Measurements from ENCODE around the gene PABPN1L.

The PABPN1L gene

DNA sequence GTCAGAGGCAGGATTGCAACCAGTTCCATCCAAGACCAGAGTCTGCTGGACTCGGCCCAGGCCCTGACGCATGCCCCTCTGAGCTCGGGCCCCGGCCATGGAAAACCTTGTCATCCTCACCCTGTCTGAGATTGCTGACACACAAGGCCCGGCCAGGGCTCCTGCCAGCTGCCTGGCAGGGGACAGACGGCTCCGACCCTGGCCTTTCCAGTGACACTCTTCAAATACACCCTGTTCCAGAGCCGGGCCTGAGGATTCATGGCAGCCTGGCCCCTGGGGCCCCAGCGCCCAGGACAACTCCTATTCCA lies 3.2 kb upstream of the PABPN1L start:
- ATAC-seq: no peak
- no peaks in the 10 kb centered on the region for H3K36me3 Mint-ChIP-seq
- H3K27ac Mint-ChIP-seq: no peak overlapping the region
- no peaks in the 10 kb centered on the region for H3K4me1 Mint-ChIP-seq
- H3K4me3 Mint-ChIP-seq: no peak overlapping the region
- H3K9me3 Mint-ChIP-seq: no peaks in the 10 kb centered on the region
- DNase-seq (ENCODE audit: low spot score in 2 of 2): no peak

DNA sequence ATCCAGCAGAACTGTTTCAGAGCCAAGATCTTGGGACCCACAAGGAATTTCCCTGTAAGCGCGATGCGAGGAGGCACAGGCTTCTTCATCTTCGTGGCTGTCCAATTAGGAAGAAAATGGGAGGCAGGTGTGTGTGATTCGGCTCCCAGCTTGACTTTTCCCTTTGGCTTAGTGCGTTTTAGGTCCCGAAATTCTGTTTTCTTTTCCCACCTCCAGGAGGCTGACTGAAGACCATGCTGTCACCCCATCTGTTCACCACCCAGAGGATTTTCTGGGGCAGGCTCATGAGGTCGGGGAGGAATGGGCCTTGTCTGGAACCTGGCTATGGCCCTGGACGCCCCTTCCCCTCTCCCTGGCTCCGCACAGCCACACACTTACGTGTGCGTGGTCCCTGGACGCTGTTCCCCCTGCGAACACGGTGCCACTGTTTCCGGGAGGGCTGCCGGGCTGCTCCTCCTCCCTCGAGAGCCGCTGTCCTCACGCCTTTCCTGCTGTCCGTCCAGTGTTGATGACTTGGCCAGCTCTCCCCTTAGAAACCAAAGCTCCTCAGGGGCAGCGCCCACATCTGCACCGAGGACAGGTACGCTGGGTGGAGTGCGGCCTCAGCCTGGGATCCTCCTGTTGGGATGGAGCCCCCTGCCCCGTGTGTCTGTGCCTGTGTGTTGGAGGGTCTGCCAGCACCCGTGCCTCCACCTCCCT lies 2.7 kb upstream of the PABPN1L start:
- Mint-ChIP-seq H3K36me3 (no peaks in the 10 kb centered on the region), H3K4me1 (no peaks in the 10 kb centered on the region)
- ATAC-seq: no peak

DNA sequence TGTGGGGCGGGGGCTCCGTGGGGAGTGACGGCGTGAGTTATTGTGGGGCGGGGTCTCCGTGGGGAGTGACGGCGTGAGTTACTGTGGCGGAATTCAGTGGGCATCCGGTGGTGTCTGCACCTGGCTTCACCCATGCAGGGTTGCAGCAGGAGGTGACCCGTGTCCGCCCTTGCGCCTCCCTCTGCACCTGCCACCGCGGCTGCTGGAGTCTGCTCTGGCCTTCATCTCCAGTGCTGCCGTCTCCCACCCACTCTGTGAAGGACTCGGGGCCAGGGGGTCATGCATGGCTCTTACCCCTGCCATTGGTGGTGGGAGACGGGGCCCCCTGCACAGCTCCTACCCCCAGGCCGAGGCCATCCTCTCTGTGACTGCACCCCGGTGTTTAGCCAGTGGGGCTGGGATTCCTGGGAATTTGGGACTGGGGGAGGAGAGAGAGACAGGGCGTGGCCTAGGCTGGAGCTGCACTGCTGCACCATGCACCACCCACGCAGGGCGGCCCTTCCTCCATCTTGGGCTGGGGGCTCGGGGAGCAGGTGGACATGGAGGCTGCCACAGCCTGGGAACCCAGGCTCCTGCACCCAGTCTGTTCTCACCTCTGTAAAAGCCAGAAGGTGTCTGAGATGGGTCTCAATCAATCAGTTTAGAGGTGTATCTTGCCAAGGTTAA lies 1.3 kb upstream of the PABPN1L start:
- ATAC-seq (no peak), DNase-seq (ENCODE audit: low spot score in 2 of 2) (no peak)
- no peaks in the 10 kb centered on the region for H3K9me3 Mint-ChIP-seq
- H3K4me1 Mint-ChIP-seq: no peaks in the 10 kb centered on the region
- H3K36me3 Mint-ChIP-seq: no peaks in the 10 kb centered on the region
- no peak overlapping the region for H3K4me3 Mint-ChIP-seq
- H3K27ac Mint-ChIP-seq: no peak overlapping the region

More for the DNA sequence above, 2.7 kb upstream of the PABPN1L start:
- no peak for DNase-seq (ENCODE audit: low spot score in 2 of 2)
- Mint-ChIP-seq H3K4me3 (no peak overlapping the region), H3K9me3 (no peaks in the 10 kb centered on the region), H3K27ac (no peak overlapping the region)

DNA sequence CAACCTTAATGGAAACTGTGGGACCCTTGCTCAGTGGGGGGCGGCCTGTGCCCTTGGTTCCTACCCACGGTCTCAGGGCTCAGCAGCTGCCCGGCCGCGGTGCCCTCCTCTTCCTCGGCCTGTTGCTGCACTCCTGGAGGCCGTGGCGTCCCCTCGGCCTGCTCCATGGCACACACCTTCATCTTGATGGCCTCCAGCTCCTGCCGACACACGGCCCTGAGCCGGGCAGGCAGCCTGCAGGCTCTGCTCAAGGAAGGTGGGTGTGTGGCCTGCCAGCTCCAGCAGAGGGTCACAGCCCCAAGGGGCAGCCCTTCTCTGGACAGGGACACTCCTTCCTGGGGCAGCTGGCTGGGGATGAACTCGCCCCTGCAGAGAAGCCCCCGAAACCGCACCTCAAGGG lies 718 bp downstream of the PABPN1L start:
- ATAC-seq: no peak
- H3K4me1 Mint-ChIP-seq: no peaks in the 10 kb centered on the region
- H3K4me3 Mint-ChIP-seq: no peak overlapping the region
- H3K36me3 Mint-ChIP-seq: peaks cover 2% of the 10 kb centered on the region
- H3K9me3 Mint-ChIP-seq: no peaks in the 10 kb centered on the region
- H3K27ac Mint-ChIP-seq: no peak overlapping the region
- no peak for DNase-seq (ENCODE audit: low spot score in 2 of 2)

DNA sequence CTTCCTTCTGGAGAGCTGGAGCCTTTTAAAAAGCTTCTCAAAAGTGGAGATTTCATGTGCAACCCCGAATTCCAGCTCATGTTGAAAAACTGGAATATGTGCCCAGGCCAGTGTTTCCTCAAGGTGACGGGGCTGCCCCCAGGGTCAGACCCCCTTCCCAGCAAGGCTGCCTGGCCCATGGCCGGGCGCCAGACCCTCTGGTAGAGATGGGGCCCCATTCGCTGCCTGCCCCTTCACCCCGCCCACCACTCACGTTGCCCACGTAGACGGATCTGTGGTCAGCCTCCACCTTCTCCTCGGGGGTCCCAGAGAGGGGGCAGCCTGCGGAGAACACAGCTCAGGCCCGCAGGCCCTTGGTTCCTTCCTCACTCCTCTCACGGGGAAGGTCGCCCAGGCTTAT lies 1.1 kb downstream of the PABPN1L start:
- H3K4me3 Mint-ChIP-seq: no peak overlapping the region
- no peaks in the 10 kb centered on the region for H3K9me3 Mint-ChIP-seq
- H3K4me1 Mint-ChIP-seq: no peaks in the 10 kb centered on the region
- H3K36me3 Mint-ChIP-seq: peaks cover 7% of the 10 kb centered on the region
- DNase-seq (ENCODE audit: low spot score in 2 of 2) (no peak), ATAC-seq (no peak)
- H3K27ac Mint-ChIP-seq: no peak overlapping the region

DNA sequence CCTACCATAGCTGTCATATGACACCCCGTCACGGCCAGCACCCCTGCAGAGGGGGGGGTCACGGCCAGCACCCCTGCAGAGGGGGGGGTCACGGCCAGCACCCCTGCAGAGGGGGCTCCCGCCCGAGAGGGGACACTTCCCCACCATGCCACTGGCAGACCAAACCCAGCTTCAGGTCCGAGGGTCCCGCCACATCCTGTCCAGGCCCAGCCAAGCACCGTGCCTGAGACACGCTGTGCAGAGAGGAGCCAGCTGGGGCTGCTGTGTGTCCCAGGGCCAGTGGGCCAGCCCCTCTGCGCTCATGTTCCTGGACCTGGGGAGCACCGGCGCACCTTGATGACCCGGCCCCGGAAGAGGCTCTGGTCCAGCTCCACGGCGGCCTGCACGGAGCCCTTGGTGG lies 1.9 kb downstream of the PABPN1L start:
- ATAC-seq (no peak), DNase-seq (ENCODE audit: low spot score in 2 of 2) (no peak)
- H3K9me3 Mint-ChIP-seq: no peaks in the 10 kb centered on the region
- H3K27ac Mint-ChIP-seq: no peak overlapping the region
- H3K4me3 Mint-ChIP-seq: no peak overlapping the region
- H3K36me3 Mint-ChIP-seq: peaks cover 15% of the 10 kb centered on the region
- no peaks in the 10 kb centered on the region for H3K4me1 Mint-ChIP-seq

DNA sequence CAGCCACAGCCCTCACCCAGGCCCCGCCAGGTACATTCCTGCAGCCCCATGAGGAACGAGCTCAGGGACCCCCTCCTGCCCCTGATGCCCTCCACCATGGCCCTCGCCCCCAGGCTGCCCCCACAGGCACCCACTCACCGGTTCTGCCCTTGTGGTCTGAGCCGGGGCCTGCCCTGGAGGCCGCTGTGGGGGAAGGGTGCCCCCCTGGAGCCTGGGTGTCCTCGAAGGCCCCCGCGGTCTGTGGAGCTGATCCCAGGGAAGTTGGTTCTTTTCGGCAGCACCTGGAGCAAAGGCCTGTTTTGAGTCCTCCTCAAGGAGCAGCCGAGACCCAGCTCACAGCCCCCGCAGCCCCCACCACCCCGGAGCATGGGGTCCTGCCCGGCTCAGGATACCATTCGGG lies 2.4 kb downstream of the PABPN1L start:
- Mint-ChIP-seq H3K9me3 (no peaks in the 10 kb centered on the region), H3K27ac (no peak overlapping the region)
- ATAC-seq: no peak

DNA sequence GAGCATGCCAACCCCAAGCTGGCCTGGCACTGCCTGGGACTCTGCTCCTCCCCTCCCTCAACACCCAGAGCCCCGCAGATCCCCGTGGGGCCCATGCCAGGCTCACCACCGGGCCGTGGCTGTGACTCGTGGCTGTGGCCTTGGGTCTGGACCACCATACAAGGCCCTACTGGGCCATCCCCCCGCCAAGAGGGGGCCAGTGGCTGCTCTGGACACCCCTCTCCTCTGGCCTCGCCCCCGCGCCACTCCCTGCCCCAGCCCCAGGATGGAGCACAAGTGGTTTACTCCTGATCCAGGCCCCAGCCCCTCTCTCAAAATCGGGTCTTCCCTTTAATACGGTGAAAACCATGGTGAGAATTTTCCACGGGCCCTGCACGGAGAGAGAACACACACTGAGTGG lies 3.0 kb downstream of the PABPN1L start:
- no peak overlapping the region for H3K4me3 Mint-ChIP-seq
- H3K36me3 Mint-ChIP-seq: peaks cover 22% of the 10 kb centered on the region
- DNase-seq (ENCODE audit: low spot score in 2 of 2) (no peak), ATAC-seq (no peak)
- peaks cover 4% of the 10 kb centered on the region for H3K4me1 Mint-ChIP-seq
- no peaks in the 10 kb centered on the region for H3K9me3 Mint-ChIP-seq
- no peak overlapping the region for H3K27ac Mint-ChIP-seq

More for the DNA sequence above, 2.4 kb downstream of the PABPN1L start:
- no peak for DNase-seq (ENCODE audit: low spot score in 2 of 2)
- Mint-ChIP-seq H3K36me3 (peaks cover 19% of the 10 kb centered on the region), H3K4me1 (no peaks in the 10 kb centered on the region), H3K4me3 (no peak overlapping the region)

DNA sequence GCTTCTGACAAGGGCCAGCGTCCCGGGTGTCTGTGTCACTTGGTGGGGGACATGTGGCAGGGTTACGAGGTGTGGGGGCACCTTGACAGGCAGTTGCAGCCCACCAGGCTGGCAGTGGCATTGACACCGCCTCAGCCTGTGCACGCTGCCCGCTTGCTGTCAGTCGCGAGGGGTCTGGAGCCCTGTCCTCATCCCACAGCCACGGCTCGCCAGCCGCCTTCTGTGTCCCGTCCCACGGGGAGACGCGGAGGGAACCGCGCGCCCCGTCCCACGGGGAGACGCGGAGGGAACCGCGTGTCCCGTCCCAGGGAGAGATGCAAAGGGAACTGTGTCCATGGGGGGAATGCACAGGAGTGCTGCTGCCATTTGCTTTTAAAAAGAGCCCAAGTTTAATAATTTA lies 3.5 kb downstream of the PABPN1L start:
- ATAC-seq (no peak), DNase-seq (ENCODE audit: low spot score in 2 of 2) (no peak)
- no peak overlapping the region for H3K27ac Mint-ChIP-seq
- H3K36me3 Mint-ChIP-seq: peaks cover 27% of the 10 kb centered on the region
- H3K4me1 Mint-ChIP-seq: peaks cover 8% of the 10 kb centered on the region
- no peak overlapping the region for H3K4me3 Mint-ChIP-seq
- H3K9me3 Mint-ChIP-seq: no peaks in the 10 kb centered on the region

DNA sequence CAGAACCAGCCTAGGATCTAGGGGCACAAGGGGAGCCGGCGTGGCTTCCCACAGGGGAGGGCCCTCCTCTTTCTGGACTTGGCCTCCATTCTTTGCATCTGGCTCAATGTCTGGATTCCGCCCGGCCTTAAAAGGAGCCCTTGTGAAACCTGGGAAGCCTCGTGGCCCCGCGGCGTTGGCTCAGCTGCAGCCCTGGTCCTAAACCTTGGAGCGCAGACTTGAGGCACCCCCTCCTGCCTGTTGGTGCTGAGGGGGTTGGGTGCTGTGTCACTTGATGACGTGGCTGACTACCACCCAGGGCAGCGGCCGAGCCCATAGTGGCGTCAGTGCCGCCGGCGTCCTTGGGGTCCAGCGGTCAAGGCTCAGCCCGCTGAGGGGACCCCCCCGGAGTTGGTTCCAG lies 5.1 kb downstream of the PABPN1L start:
- H3K27ac Mint-ChIP-seq: no peak overlapping the region
- H3K36me3 Mint-ChIP-seq: peaks cover 33% of the 10 kb centered on the region
- H3K4me3 Mint-ChIP-seq: no peak overlapping the region
- DNase-seq (ENCODE audit: low spot score in 2 of 2): no peak
- no peaks in the 10 kb centered on the region for H3K9me3 Mint-ChIP-seq
- ATAC-seq: no peak
- H3K4me1 Mint-ChIP-seq: peaks cover 15% of the 10 kb centered on the region

DNA sequence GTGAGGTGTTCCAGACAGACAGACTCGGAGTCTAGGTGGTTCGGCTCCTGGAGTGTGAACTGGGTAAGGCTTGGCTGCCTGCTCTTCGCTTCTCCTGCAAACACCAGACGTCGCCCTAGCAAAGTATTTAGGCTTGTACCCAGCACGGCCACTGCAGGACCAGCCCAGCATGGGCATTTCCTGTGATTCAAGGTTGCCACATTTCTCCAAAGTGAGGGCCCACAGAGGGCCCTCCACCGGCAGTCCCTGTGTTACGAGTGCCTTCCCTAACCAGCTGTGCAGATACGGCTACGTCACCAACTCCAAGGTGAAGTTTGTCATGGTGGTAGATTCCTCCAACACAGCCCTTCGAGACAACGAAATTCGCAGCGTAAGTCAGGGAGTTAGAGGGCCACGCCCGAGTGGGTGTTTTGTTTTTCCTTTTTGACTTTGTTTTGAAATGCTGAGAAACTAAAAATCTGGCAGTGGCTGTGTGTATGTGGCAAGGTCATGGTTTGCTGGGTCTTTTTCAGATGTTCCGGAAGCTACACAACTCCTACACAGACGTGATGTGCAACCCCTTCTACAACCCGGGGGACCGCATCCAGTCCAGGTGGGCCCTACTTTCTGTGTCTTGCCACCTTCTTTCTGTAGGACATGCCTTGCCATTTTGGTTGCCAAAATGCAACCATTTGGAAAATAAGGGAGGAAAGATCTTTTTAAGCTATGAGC lies 6.9 kb downstream of the PABPN1L start:
- ATAC-seq (no peak), DNase-seq (ENCODE audit: low spot score in 2 of 2) (no peak)
- H3K27ac Mint-ChIP-seq: no peak overlapping the region

DNA sequence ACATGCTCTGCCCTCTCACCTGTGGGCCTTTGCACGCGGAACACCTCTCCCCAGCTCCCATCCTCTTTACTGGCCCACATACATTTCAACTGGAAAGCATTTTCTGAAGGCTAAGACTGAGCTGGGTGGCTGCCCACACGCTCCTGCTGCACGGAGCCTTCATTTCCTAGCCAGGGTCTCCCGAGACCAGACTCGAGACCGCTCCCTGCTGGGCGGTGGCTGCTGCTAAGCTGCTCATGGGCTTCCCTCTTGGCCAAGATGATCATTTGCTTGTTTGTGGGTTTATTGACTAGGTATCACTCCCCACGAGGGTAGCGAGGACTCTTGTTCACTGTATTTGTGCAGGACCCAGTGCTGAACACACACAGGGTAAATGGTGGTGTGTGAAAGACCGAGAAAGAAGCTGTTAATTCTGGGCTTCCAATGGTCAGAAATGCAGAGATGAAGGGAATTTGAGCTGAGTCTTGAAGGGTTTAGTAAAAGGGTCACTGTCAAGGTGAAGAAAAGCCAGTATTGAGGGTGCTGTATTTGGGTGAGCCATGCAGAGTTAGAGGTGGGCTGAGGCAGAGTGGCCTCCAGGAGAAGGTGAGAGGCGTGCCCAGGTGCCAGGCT lies 8.6 kb downstream of the PABPN1L start:
- H3K4me3 Mint-ChIP-seq: peak overlapping the region; percentile 93
- DNase-seq (ENCODE audit: low spot score in 2 of 2): peak; percentile 58 to 83
- H3K36me3 Mint-ChIP-seq: peaks cover 33% of the 10 kb centered on the region
- no peaks in the 10 kb centered on the region for H3K9me3 Mint-ChIP-seq
- H3K4me1 Mint-ChIP-seq: peaks cover 36% of the 10 kb centered on the region
- H3K27ac Mint-ChIP-seq: peak overlapping the region; percentile 90
- peak; percentile 79 for ATAC-seq

More for the DNA sequence above, 6.9 kb downstream of the PABPN1L start:
- no peak overlapping the region for H3K4me3 Mint-ChIP-seq
- peaks cover 33% of the 10 kb centered on the region for H3K36me3 Mint-ChIP-seq
- H3K9me3 Mint-ChIP-seq: no peaks in the 10 kb centered on the region
- peaks cover 31% of the 10 kb centered on the region for H3K4me1 Mint-ChIP-seq

DNA sequence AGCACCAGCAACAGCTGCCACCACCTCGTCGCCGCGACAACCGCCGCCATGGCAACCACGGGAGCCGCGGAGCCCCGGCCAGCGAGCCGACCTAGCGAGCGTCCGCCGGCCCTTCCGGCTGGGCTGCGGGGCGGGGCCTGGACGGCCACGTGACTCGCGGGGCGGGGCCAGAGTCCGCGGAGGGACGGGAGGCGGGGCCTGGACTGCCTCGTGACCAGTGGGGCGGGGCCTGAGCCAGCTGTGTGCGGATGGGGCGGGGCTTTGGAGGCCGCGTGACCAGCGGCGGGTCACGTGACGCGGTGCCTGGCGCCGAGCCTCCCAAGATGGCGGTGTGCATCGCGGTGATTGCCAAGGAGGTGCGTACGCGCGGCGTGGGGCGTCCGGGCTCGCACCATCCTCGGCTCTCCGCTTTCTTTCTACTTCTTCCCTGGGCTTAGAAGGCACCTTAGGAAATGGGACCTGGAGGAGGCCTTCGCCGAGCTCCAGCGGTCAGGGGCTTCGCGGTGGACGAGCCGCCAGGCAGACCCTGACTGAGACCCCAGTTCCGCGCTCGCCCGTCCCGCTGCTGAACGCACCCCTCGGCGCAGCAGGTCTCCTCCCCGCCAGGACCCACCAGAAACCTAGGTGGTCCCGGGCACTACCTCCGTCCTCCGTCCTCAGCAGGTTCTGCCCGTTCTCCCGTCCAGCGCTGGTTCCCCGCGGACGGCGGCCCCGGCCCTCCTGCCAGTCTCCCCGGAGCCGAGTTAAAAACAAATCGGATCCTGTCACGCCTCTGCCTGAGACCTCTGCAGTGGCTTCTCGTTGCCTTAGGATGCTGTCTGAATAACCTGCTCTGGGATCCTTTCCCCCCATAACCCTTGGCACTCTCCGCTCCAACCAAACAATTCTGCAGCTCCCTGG lies 9.4 kb downstream of the PABPN1L start, which contains the start of the genes GALNS and TRAPPC2L:
Gene GALNS (minus strand): TSS at position 120 of the 900 bp plus-strand sequence. CDS start 70 bp downstream, at position 50.
Gene TRAPPC2L (plus strand): TSS at position 300 of the 900 bp plus-strand sequence. CDS start 24 bp downstream, at position 324.
- Mint-ChIP-seq H3K36me3 (peaks cover 33% of the 10 kb centered on the region), H3K4me3 (peak within 1 kb of the TSS; percentile 93), H3K4me1 (peaks cover 36% of the 10 kb centered on the region)

DNA sequence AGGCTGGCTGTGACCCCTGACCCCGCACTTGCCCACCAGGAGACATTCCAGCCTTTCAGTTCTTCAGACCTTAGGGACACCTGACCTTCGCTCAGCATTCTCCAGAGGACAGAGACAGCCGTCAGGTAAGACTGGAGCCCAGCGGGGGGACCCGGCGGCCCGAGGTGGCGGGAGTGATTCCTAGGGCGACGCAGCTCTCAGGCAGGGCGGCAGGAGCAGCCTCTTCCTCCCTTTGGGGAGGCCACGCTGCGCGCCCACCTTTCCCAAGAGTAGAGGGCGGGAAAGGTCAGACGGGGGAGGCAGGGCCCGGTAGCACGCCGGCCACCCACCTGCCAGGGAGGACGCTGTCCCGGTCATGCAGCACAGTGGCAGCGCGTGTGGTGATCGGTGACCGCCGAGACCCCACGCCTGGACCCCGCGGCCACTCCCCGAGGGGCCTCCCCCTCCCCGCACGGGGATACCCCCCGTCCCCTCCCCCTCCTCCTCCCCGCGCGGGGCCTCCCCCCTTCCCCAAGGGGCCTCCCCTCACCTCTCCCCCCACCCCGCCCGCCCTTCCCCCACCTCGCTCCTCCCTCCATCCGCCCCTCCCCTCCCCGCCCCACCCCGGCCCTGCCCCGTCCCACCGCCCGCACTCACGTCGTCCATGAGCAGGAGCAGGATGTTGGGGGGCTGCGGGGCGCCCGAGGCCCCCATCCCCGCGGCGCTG lies 10.2 kb downstream of the PABPN1L start:
- ATAC-seq: peak; percentile 56
- DNase-seq (ENCODE audit: low spot score in 2 of 2): peak in 1 of 2 donors; percentile 58
- Mint-ChIP-seq H3K27ac (peak overlapping the region; percentile 90), H3K9me3 (no peaks in the 10 kb centered on the region), H3K36me3 (peaks cover 33% of the 10 kb centered on the region), H3K4me3 (peak overlapping the region; percentile 93), H3K4me1 (peaks cover 36% of the 10 kb centered on the region)

More for the DNA sequence above, 9.4 kb downstream of the PABPN1L start, which contains the start of the genes GALNS and TRAPPC2L:
- ATAC-seq (peak; percentile 84), DNase-seq (ENCODE audit: low spot score in 2 of 2) (peak; percentile 100)
- peak within 1 kb of the TSS; percentile 90 for H3K27ac Mint-ChIP-seq
- no peaks in the 10 kb centered on the region for H3K9me3 Mint-ChIP-seq

All from stimulated activated effector memory CD8-positive, alpha-beta T cell treated with anti-CD3 and anti-CD28 coated beads, Interleukin-12 subunit alpha, Interleukin-12 subunit beta, amount 100 ng/mL, for 72 hours (primary cell).